Measurements from ENCODE around the gene UBE2QL1.

UBE2QL1 gene

GRCh38 chr5:6501701-6502100, 53.0 kb downstream of the UBE2QL1 start:
- no peaks in the 10 kb centered on the region; the same call in 1 of the 2 replicates for H3K27me3 ChIP-seq (replicated peaks; ENCODE audit: control insufficient read depth, insufficient read depth, low read length)
- no peak for DNase-seq (ENCODE audit: extremely low read depth, insufficient read length)
- H3K36me3 ChIP-seq (ENCODE audit: control insufficient read depth, insufficient read depth, low read length) = no peaks in the 10 kb centered on the region
- TF ChIP-seq, protein P1, sequence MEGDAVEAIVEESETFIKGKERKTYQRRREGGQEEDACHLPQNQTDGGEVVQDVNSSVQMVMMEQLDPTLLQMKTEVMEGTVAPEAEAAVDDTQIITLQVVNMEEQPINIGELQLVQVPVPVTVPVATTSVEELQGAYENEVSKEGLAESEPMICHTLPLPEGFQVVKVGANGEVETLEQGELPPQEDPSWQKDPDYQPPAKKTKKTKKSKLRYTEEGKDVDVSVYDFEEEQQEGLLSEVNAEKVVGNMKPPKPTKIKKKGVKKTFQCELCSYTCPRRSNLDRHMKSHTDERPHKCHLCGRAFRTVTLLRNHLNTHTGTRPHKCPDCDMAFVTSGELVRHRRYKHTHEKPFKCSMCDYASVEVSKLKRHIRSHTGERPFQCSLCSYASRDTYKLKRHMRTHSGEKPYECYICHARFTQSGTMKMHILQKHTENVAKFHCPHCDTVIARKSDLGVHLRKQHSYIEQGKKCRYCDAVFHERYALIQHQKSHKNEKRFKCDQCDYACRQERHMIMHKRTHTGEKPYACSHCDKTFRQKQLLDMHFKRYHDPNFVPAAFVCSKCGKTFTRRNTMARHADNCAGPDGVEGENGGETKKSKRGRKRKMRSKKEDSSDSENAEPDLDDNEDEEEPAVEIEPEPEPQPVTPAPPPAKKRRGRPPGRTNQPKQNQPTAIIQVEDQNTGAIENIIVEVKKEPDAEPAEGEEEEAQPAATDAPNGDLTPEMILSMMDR (IDR thresholded peaks at IDR 0.05; ENCODE audit: insufficient read depth, low read length, poor library complexity, severe bottlenecking) = no peak
- no peak overlapping the region for H3K4me3 ChIP-seq (replicated peaks; ENCODE audit: low read depth, low read length)

- Histone ChIP-seq H3K36me3 (ENCODE audit: control insufficient read depth, insufficient read depth, low read length) (no peaks in the 10 kb centered on the region), H3K27me3 (replicated peaks; ENCODE audit: control insufficient read depth, insufficient read depth, low read length) (no peaks in the 10 kb centered on the region; the same call in 1 of the 2 replicates), H3K4me3 (replicated peaks; ENCODE audit: low read depth, low read length) (no peak overlapping the region)
- DNase-seq (ENCODE audit: extremely low read depth, insufficient read length) = no peak
- TF ChIP-seq, protein P1 (IDR thresholded peaks at IDR 0.05; ENCODE audit: insufficient read depth, low read length, poor library complexity, severe bottlenecking) = no peak
Observed at GRCh38 chr5:6502421-6502820, 53.8 kb downstream of the UBE2QL1 start.

- H3K36me3 ChIP-seq (ENCODE audit: control insufficient read depth, insufficient read depth, low read length) = no peaks in the 10 kb centered on the region
- no peak overlapping the region for H3K4me3 ChIP-seq (replicated peaks; ENCODE audit: low read depth, low read length)
- DNase-seq (ENCODE audit: extremely low read depth, insufficient read length) = no peak
- TF ChIP-seq, protein P1 (IDR thresholded peaks at IDR 0.05; ENCODE audit: insufficient read depth, low read length, poor library complexity, severe bottlenecking) = no peak
- no peaks in the 10 kb centered on the region; the same call in none of the 2 replicates for H3K27me3 ChIP-seq (replicated peaks; ENCODE audit: control insufficient read depth, insufficient read depth, low read length)
Observed at GRCh38 chr5:6503342-6503741, 54.7 kb downstream of the UBE2QL1 start.

GRCh38 chr5:6504677-6505415, 56.2 kb downstream of the UBE2QL1 start:
- H3K36me3 ChIP-seq (ENCODE audit: control insufficient read depth, insufficient read depth, low read length) = no peaks in the 10 kb centered on the region
- H3K27me3 ChIP-seq (replicated peaks; ENCODE audit: control insufficient read depth, insufficient read depth, low read length) = no peaks in the 10 kb centered on the region; the same call in none of the 2 replicates
- no peak overlapping the region for H3K4me3 ChIP-seq (replicated peaks; ENCODE audit: low read depth, low read length)
- no peak for DNase-seq (ENCODE audit: extremely low read depth, insufficient read length)
- TF ChIP-seq, protein P1 (IDR thresholded peaks at IDR 0.05; ENCODE audit: insufficient read depth, low read length, poor library complexity, severe bottlenecking) = no peak

GRCh38 chr5:6505416-6505755, 56.7 kb downstream of the UBE2QL1 start:
- DNase-seq (ENCODE audit: extremely low read depth, insufficient read length) = no peak
- TF ChIP-seq, protein P1 (IDR thresholded peaks at IDR 0.05; ENCODE audit: insufficient read depth, low read length, poor library complexity, severe bottlenecking) = no peak
- Histone ChIP-seq H3K36me3 (ENCODE audit: control insufficient read depth, insufficient read depth, low read length) (no peaks in the 10 kb centered on the region), H3K4me3 (replicated peaks; ENCODE audit: low read depth, low read length) (no peak overlapping the region), H3K27me3 (replicated peaks; ENCODE audit: control insufficient read depth, insufficient read depth, low read length) (no peaks in the 10 kb centered on the region; the same call in none of the 2 replicates)

Measured in GM06990 (cell line).